VCaP (cell line): ENCODE results near the gene IGSF5.

Experiments
- H3K27ac ChIP-seq: fragments of 450-650 bp; 2 replicates; pipeline ENCODE4 v1.5.1; 2017
- CTCF ChIP-seq: fragments of 450-650 bp; conservative IDR thresholded peaks from 2 replicates; pipeline ENCODE4 v1.5.1; 2017; ENCODE audit warnings: mild to moderate bottlenecking, moderate library complexity

Gene IGSF5

GRCh38 chr21:39724944-39725343 is 20.0 kb upstream of the IGSF5 start:
- no peak for TF ChIP-seq CTCF
- H3K27ac ChIP-seq, result no peak overlapping the region

GRCh38 chr21:39726133-39726532 is 18.9 kb upstream of the IGSF5 start:
- peak; percentile 63; the same call in 1 of the 2 replicates for TF ChIP-seq CTCF
- no peak overlapping the region for H3K27ac ChIP-seq

GRCh38 chr21:39727401-39728120 is 17.4 kb upstream of the IGSF5 start:
- no peak overlapping the region for H3K27ac ChIP-seq
- TF ChIP-seq CTCF, result no peak

GRCh38 chr21:39728341-39728740 is 16.6 kb upstream of the IGSF5 start:
- H3K27ac ChIP-seq, result no peak overlapping the region
- TF ChIP-seq CTCF, result no peak

- no peak overlapping the region for H3K27ac ChIP-seq
- no peak for TF ChIP-seq CTCF
Observed at GRCh38 chr21:39730418-39731157, 14.4 kb upstream of the IGSF5 start.

- TF ChIP-seq CTCF, result no peak
- no peak overlapping the region for H3K27ac ChIP-seq
Observed at GRCh38 chr21:39736716-39737115, 8.3 kb upstream of the IGSF5 start.

GRCh38 chr21:39737376-39738000 is 7.5 kb upstream of the IGSF5 start:
- no peak for TF ChIP-seq CTCF

More at GRCh38 chr21:39737376-39738000, 7.5 kb upstream of the IGSF5 start:
- no peak overlapping the region for H3K27ac ChIP-seq
